ENCODE data around the gene PBX3. TPM values are rescaled to one million over a fixed set of nuclear protein-coding genes. Genes with fewer than 3 reads are reported as not detected.

The PBX3 gene
- total and polyA plus RNA-seq, 7 donors: 4.2 to 12.7 (median 6.6) TPM

DNA sequence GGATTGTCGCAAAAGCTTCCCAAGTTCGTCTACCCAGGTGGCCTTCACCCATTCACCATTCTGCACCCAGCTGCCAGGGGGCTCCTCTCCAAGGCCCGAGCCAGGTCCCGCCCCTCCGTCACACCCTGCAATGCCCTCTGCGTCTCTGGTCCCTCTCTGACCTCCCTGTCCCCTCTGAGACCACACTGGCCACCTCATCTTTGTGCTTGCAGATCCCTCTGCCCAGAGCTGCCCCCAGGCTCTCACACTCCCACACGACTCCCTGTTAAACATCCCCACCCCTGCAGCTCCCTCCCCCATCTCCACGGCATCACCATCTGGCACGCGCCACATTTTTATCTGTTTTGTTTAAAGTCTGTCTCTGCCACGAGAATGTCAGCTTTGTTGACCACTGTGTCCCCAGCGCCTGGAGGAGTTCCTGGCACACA lies 243.6 kb downstream of the PBX3 start:
- Histone ChIP-seq H3K27me3 (ENCODE audit: insufficient read depth in 3 of 3, low read length in 2 of 3) (peaks cover 0 to 2% (median 0%) of the 10 kb centered on the region in 3 donors), H3K4me3 (no peak overlapping the region), H3K36me3 (ENCODE audit: insufficient read depth in 1 of 2, low read depth in 1 of 2) (no peaks in the 10 kb centered on the region), H3K27ac (no peak overlapping the region), H3K9me3 (no peaks in the 10 kb centered on the region), H3K4me1 (no peaks in the 10 kb centered on the region)
- DNase-seq (peak in 1 of 2 donors; percentile 19), ATAC-seq (no peak)
- TF ChIP-seq, protein P1, sequence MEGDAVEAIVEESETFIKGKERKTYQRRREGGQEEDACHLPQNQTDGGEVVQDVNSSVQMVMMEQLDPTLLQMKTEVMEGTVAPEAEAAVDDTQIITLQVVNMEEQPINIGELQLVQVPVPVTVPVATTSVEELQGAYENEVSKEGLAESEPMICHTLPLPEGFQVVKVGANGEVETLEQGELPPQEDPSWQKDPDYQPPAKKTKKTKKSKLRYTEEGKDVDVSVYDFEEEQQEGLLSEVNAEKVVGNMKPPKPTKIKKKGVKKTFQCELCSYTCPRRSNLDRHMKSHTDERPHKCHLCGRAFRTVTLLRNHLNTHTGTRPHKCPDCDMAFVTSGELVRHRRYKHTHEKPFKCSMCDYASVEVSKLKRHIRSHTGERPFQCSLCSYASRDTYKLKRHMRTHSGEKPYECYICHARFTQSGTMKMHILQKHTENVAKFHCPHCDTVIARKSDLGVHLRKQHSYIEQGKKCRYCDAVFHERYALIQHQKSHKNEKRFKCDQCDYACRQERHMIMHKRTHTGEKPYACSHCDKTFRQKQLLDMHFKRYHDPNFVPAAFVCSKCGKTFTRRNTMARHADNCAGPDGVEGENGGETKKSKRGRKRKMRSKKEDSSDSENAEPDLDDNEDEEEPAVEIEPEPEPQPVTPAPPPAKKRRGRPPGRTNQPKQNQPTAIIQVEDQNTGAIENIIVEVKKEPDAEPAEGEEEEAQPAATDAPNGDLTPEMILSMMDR (IDR thresholded peaks at IDR 0.05): no peak
- WGBS, 3 donors: 56 to 58% (median 57%) methylated on average over 12 of the region's 12 CpGs
- intact Hi-C loops (cut with DNase I): no loop called here

- ATAC-seq (no peak), DNase-seq (peak in 1 of 2 donors; percentile 20)
- H3K27me3 ChIP-seq (ENCODE audit: insufficient read depth in 3 of 3, low read length in 2 of 3): peaks cover 0 to 2% (median under 1%) of the 10 kb centered on the region in 3 donors
- no peak overlapping the region for H3K4me3 ChIP-seq
- H3K36me3 ChIP-seq (ENCODE audit: insufficient read depth in 1 of 2, low read depth in 1 of 2): no peaks in the 10 kb centered on the region
- intact Hi-C loops (cut with DNase I): no loop called here
- 86 to 90% (median 89%) methylated on average over 10 to 11 of the region's 11 CpGs for WGBS, 3 donors
- TF ChIP-seq, protein P1 (IDR thresholded peaks at IDR 0.05): no peak
- H3K9me3 ChIP-seq: no peaks in the 10 kb centered on the region
- no peaks in the 10 kb centered on the region for H3K4me1 ChIP-seq
- no peak overlapping the region for H3K27ac ChIP-seq
Observed at GRCh38 chr9:125991886-125992529, 244.8 kb downstream of the PBX3 start.

DNA sequence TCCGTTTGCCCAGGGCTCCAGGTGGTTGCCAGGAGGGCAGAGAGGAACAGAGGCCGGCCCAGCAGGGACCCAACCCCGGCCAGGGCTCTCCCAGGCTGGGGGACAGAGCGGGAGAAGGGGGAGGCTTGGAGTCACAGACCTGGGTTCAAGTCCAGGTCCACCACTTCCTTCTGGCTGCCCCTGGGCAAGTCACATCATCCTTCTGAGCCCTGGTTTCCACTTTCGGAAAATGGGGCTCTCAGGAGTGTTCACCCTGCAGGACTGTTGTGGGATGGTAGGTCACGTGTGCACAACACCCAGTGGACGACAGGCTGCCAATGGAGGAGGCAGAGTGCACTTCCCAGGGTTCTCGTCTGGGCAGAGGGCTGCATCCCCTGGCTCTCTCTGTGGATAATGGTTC lies 245.4 kb downstream of the PBX3 start:
- Histone ChIP-seq H3K27ac (no peak overlapping the region), H3K9me3 (no peaks in the 10 kb centered on the region), H3K36me3 (ENCODE audit: insufficient read depth in 1 of 2, low read depth in 1 of 2) (no peaks in the 10 kb centered on the region), H3K4me1 (no peaks in the 10 kb centered on the region), H3K27me3 (ENCODE audit: insufficient read depth in 3 of 3, low read length in 2 of 3) (peaks cover 0 to 3% (median 2%) of the 10 kb centered on the region in 3 donors), H3K4me3 (no peak overlapping the region)
- DNase-seq (peak in 1 of 2 donors; percentile 31), ATAC-seq (no peak)
- TF ChIP-seq, protein P1 (IDR thresholded peaks at IDR 0.05): no peak
- 63 to 71% (median 66%) methylated on average over 8 of the region's 8 CpGs for WGBS, 3 donors
- intact Hi-C loops (cut with DNase I): no loop called here

- Histone ChIP-seq H3K4me3 (no peak overlapping the region), H3K4me1 (no peaks in the 10 kb centered on the region), H3K27ac (no peak overlapping the region), H3K9me3 (no peaks in the 10 kb centered on the region), H3K36me3 (ENCODE audit: insufficient read depth in 1 of 2, low read depth in 1 of 2) (no peaks in the 10 kb centered on the region), H3K27me3 (ENCODE audit: insufficient read depth in 3 of 3, low read length in 2 of 3) (peaks cover 0 to 4% (median 3%) of the 10 kb centered on the region in 3 donors)
- TF ChIP-seq, protein P1 (IDR thresholded peaks at IDR 0.05): no peak
- intact Hi-C loops (cut with DNase I): no loop called here
- WGBS, 3 donors: 63 to 67% (median 64%) methylated on average over 15 of the region's 15 CpGs
- ATAC-seq (no peak), DNase-seq (peak in 1 of 2 donors; percentile 28)
Observed at GRCh38 chr9:125993466-125993865, 246.3 kb downstream of the PBX3 start.

Data from psoas muscle (tissue), 8 donors.